Measurements from ENCODE around the gene PALD1.

The PALD1 gene

GRCh38 chr10:70535001-70535400 lies 56.4 kb downstream of the PALD1 start:
- no peak for DNase-seq

GRCh38 chr10:70535451-70535850 lies 56.9 kb downstream of the PALD1 start:
- DNase-seq, result no peak

- DNase-seq, result no peak
These were observed 57.8 kb downstream of the PALD1 start for GRCh38 chr10:70536196-70536861.

- no peak for DNase-seq
These were observed 59.0 kb downstream of the PALD1 start for GRCh38 chr10:70537398-70538194.

- no peak for DNase-seq
These were observed 59.6 kb downstream of the PALD1 start for GRCh38 chr10:70538195-70538520.

GRCh38 chr10:70538731-70539338 lies 60.3 kb downstream of the PALD1 start:
- no peak for DNase-seq

- DNase-seq, result no peak
These were observed 60.9 kb downstream of the PALD1 start for GRCh38 chr10:70539471-70539870.

GRCh38 chr10:70540089-70540788 lies 61.7 kb downstream of the PALD1 start:
- peak in 1 of 56 donors; percentile 11 for DNase-seq

GRCh38 chr10:70540789-70541360 lies 62.3 kb downstream of the PALD1 start:
- DNase-seq, result no peak

- DNase-seq, result no peak
These were observed 63.4 kb downstream of the PALD1 start for GRCh38 chr10:70541736-70542564.

- no peak for DNase-seq
These were observed 64.0 kb downstream of the PALD1 start for GRCh38 chr10:70542565-70542938.

- DNase-seq, result no peak
These were observed 65.3 kb downstream of the PALD1 start for GRCh38 chr10:70543911-70544310.

- no peak for DNase-seq
These were observed 66.1 kb downstream of the PALD1 start for GRCh38 chr10:70544431-70545340.

GRCh38 chr10:70546584-70546983 lies 68.0 kb downstream of the PALD1 start:
- DNase-seq, result no peak

GRCh38 chr10:70549351-70549961 lies 70.9 kb downstream of the PALD1 start:
- DNase-seq, result no peak

- DNase-seq, result peak in 43 of 56 donors; percentile 5 to 85 (median 36)
These were observed 71.4 kb downstream of the PALD1 start for GRCh38 chr10:70549962-70550458.

GRCh38 chr10:70550459-70550858 lies 71.9 kb downstream of the PALD1 start:
- no peak for DNase-seq

- DNase-seq, result no peak
These were observed 72.9 kb downstream of the PALD1 start for GRCh38 chr10:70551466-70551865.

- no peak for DNase-seq
These were observed 73.4 kb downstream of the PALD1 start for GRCh38 chr10:70551971-70552422.

All from amygdala (tissue), 56 donors.